Measurements from ENCODE around the gene ANKRD12. TPM values are rescaled to one million over a fixed set of nuclear protein-coding genes. Genes with fewer than 3 reads are reported as not detected.

Gene ANKRD12
- total RNA-seq, 4 donors from 2014 or later, result 84.7 to 137 (median 122) TPM

DNA sequence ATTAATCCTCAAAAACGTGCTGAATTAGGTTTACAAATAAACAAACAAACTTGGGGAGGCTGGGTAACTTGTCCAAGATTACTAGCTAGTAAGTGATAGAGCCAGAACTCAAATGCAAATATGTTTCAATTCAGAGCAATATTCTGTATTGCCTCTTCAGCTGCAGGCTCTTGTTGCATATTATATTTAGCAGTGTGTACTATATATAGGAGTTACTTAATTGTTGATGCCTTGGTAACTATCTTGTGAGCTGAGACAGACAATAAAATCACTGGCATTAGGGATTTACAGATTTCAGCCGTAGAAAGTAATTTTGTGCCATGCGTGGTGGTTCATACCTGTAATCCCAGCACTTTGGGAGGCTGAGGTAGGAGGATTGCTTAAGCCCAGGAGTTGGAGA lies 10.2 kb upstream of the ANKRD12 start:
- H3K27ac ChIP-seq, result peak overlapping the region in 1 of 4 donors; percentile 42

GRCh38 chr18:9130195-9130594 lies 6.4 kb upstream of the ANKRD12 start:
- no peaks in the 10 kb centered on the region for H3K27me3 ChIP-seq
- no peak for ATAC-seq
- 79 to 83% methylated on average over 4 of the region's 4 CpGs for WGBS, 2 donors (ENCODE audit: low coverage in 1 of 2)
- no peak overlapping the region for H3K4me3 ChIP-seq
- H3K9me3 ChIP-seq, result no peaks in the 10 kb centered on the region
- peaks cover 0 to 59% of the 10 kb centered on the region in 2 donors for H3K36me3 ChIP-seq
- TF ChIP-seq, protein P1, sequence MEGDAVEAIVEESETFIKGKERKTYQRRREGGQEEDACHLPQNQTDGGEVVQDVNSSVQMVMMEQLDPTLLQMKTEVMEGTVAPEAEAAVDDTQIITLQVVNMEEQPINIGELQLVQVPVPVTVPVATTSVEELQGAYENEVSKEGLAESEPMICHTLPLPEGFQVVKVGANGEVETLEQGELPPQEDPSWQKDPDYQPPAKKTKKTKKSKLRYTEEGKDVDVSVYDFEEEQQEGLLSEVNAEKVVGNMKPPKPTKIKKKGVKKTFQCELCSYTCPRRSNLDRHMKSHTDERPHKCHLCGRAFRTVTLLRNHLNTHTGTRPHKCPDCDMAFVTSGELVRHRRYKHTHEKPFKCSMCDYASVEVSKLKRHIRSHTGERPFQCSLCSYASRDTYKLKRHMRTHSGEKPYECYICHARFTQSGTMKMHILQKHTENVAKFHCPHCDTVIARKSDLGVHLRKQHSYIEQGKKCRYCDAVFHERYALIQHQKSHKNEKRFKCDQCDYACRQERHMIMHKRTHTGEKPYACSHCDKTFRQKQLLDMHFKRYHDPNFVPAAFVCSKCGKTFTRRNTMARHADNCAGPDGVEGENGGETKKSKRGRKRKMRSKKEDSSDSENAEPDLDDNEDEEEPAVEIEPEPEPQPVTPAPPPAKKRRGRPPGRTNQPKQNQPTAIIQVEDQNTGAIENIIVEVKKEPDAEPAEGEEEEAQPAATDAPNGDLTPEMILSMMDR (IDR thresholded peaks at IDR 0.05), result no peak
- TF ChIP-seq EP300 (IDR thresholded peaks at IDR 0.05) (no peak), POLR2A (IDR thresholded peaks at IDR 0.05) (no peak), POLR2AphosphoS5 (IDR thresholded peaks at IDR 0.05) (no peak)
- H3K4me1 ChIP-seq, result peaks cover 4 to 81% (median 11%) of the 10 kb centered on the region in 3 donors
- H3K27ac ChIP-seq, result peak overlapping the region in 2 of 4 donors; percentile 61 to 95

More for the DNA sequence above, 10.2 kb upstream of the ANKRD12 start:
- no peaks in the 10 kb centered on the region for H3K27me3 ChIP-seq
- TF ChIP-seq POLR2AphosphoS5 (IDR thresholded peaks at IDR 0.05), result no peak
- no peak for TF ChIP-seq EP300 (IDR thresholded peaks at IDR 0.05)
- TF ChIP-seq, protein P1 (IDR thresholded peaks at IDR 0.05), result no peak
- TF ChIP-seq POLR2A (IDR thresholded peaks at IDR 0.05), result no peak
- H3K9me3 ChIP-seq, result no peaks in the 10 kb centered on the region
- 25 to 37% methylated on average over 1 to 3 of the region's 3 CpGs for WGBS, 2 donors (ENCODE audit: low coverage in 1 of 2)
- H3K36me3 ChIP-seq, result peaks cover 0 to 49% of the 10 kb centered on the region in 2 donors
- no peak overlapping the region for H3K4me3 ChIP-seq
- ATAC-seq, result no peak
- H3K4me1 ChIP-seq, result peaks cover 0 to 87% (median 19%) of the 10 kb centered on the region in 3 donors

DNA sequence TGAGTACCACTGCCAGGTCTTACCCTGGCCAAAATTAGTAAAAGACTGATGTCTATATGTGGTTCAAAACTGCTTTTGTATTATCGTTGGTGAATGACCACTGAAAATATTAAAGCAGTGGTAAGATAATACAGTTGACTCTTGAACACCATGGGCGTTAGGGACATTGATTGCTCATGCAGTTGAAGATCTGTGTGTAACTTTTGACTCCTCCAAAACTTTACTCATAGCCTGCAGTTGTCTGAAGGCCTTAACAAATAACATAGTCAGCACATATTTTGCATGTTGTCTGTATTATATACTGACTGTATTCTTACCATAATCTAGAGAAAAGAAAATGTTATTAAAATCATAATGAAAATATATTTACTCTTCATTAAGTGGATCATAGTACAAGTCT lies 5.8 kb upstream of the ANKRD12 start:
- no peaks in the 10 kb centered on the region for H3K27me3 ChIP-seq
- ATAC-seq, result no peak
- peaks cover 8 to 81% (median 10%) of the 10 kb centered on the region in 3 donors for H3K4me1 ChIP-seq
- TF ChIP-seq, protein P1 (IDR thresholded peaks at IDR 0.05), result no peak
- TF ChIP-seq POLR2AphosphoS5 (IDR thresholded peaks at IDR 0.05) (no peak), EP300 (IDR thresholded peaks at IDR 0.05) (no peak), POLR2A (IDR thresholded peaks at IDR 0.05) (no peak)
- WGBS, 2 donors (ENCODE audit: low coverage in 1 of 2), result 34 to 61% methylated on average over 2 of the region's 2 CpGs
- H3K4me3 ChIP-seq, result no peak overlapping the region
- peak overlapping the region in 1 of 4 donors; percentile 95 for H3K27ac ChIP-seq
- H3K36me3 ChIP-seq, result peaks cover 0 to 59% of the 10 kb centered on the region in 2 donors
- H3K9me3 ChIP-seq, result no peaks in the 10 kb centered on the region

GRCh38 chr18:9132628-9133027 lies 4.0 kb upstream of the ANKRD12 start:
- 89 to 95% methylated on average over 4 of the region's 4 CpGs for WGBS, 2 donors (ENCODE audit: low coverage in 1 of 2)
- H3K36me3 ChIP-seq, result peaks cover 0 to 46% of the 10 kb centered on the region in 2 donors
- no peak overlapping the region for H3K4me3 ChIP-seq
- H3K27ac ChIP-seq, result peak overlapping the region in 1 of 4 donors; percentile 95
- H3K4me1 ChIP-seq, result peaks cover 6 to 64% (median 12%) of the 10 kb centered on the region in 3 donors
- H3K9me3 ChIP-seq, result no peaks in the 10 kb centered on the region
- no peak for ATAC-seq
- no peak for TF ChIP-seq POLR2A (IDR thresholded peaks at IDR 0.05)
- no peak for TF ChIP-seq POLR2AphosphoS5 (IDR thresholded peaks at IDR 0.05)
- no peak for TF ChIP-seq EP300 (IDR thresholded peaks at IDR 0.05)
- TF ChIP-seq, protein P1 (IDR thresholded peaks at IDR 0.05), result no peak
- H3K27me3 ChIP-seq, result no peaks in the 10 kb centered on the region

DNA sequence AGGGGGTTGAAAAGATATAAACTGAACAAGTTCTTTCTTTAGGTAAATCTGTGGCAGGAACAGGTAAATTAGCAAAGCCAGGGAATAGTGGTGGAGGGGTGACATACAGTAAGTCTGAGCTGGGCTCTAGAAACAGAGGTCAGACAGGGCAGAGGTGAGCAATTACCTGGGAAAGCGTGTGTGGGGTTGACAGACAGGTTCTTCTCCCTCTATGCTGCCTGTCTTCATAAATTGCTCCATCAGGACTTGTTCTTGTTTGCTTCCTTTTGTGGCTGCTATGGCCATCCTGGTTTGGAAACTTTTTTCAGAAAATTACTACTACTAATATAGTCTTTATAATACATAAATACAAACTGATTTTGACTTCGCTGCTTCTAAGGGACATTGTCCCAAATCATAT lies 3.4 kb upstream of the ANKRD12 start:
- WGBS, 2 donors (ENCODE audit: low coverage in 1 of 2), result 88% methylated on average over 2 of the region's 2 CpGs
- no peak for ATAC-seq
- Histone ChIP-seq H3K36me3 (peaks cover 0 to 40% of the 10 kb centered on the region in 2 donors), H3K9me3 (no peaks in the 10 kb centered on the region), H3K4me1 (peaks cover 2 to 59% (median 12%) of the 10 kb centered on the region in 3 donors), H3K27ac (peak overlapping the region in 3 of 4 donors; percentile 34 to 95 (median 43)), H3K4me3 (no peak overlapping the region), H3K27me3 (no peaks in the 10 kb centered on the region)
- TF ChIP-seq, protein P1 (IDR thresholded peaks at IDR 0.05), result no peak
- TF ChIP-seq POLR2AphosphoS5 (IDR thresholded peaks at IDR 0.05) (no peak), EP300 (IDR thresholded peaks at IDR 0.05) (no peak), POLR2A (IDR thresholded peaks at IDR 0.05) (no peak)
